Tibial nerve (tissue), 4 donors: ENCODE measurements around the gene NALF2. TPM values are rescaled to one million over a fixed set of nuclear protein-coding genes. Genes with fewer than 3 reads are reported as not detected.

Experiments
- DNase-seq, 2 donors: peaks; one replicate each; pipeline ENCODE4 v3.0.0-alpha.2; 2019; ENCODE audit warnings: low spot score in 2 of 2
- H3K27ac ChIP-seq, 4 donors: fragments of 200-600 bp; sonication (generic) in 3 of 4; one replicate each; pipeline ENCODE4 v1.5.1; 2017 to 2019; ENCODE audit warnings: mild to moderate bottlenecking in 1 of 4
- H3K27me3 ChIP-seq, 2 donors: fragments of 200-600 bp; sonication (generic) in 1 of 2; one replicate each; pipeline versions ENCODE4 v1.5.1 to v1.6.0; 2017 to 2019
- H3K36me3 ChIP-seq, 3 donors: fragments of 200-600 bp; sonication (generic); one replicate each; pipeline ENCODE4 v1.5.1; 2018 to 2019
- H3K4me1 ChIP-seq, 4 donors: fragments of 200-600 bp; sonication (generic) in 3 of 4; one replicate each; pipeline ENCODE4 v1.5.1; 2017 to 2019
- H3K4me3 ChIP-seq, 4 donors: fragments of 200-600 bp; sonication (generic) in 3 of 4; one replicate each; pipeline ENCODE4 v1.5.1; 2017 to 2019; ENCODE audit warnings: mild to moderate bottlenecking in 1 of 4, moderate library complexity in 1 of 4
- H3K9me3 ChIP-seq, 4 donors: fragments of 200-600 bp; sonication (generic) in 3 of 4; one replicate each; pipeline ENCODE4 v1.5.1; 2017 to 2019
- EP300 ChIP-seq, 2 donors: sonication (generic); formaldehyde crosslinking; IDR thresholded peaks; one replicate each; pipeline ENCODE4 v1.6.1; 2017; ENCODE audit warnings: antibody characterized with exemption in 2 of 2, mild to moderate bottlenecking in 1 of 2
- POLR2A ChIP-seq, 2 donors: fragments of 450-650 bp; IDR thresholded peaks; one replicate each; pipeline ENCODE4 v1.6.1; 2017; ENCODE audit warnings: antibody characterized with exemption in 2 of 2, mild to moderate bottlenecking in 2 of 2, moderate library complexity in 2 of 2
- WGBS, 2 donors: methylation state at CpG; one replicate each; pipeline ENCODE4 v1.1.5; 2018; 5-methylcytosine and 5-hydroxymethylcytosine counted together
- total RNA-seq, 4 donors: library from RNA; depleted of rRNA; stranded (reverse); fragments of >200 nt; gene quantifications; one replicate each; pipeline ENCODE4 v1.1.0, GENCODE V29; 2016
- TF ChIP-seq, protein P1 (sequence below), 5 experiments: fragments of 200-600 bp in 3 of 5; fragments of 450-650 bp in 2 of 5; sonication (generic) in 3 of 5; IDR thresholded peaks; one replicate each; pipeline ENCODE4 v1.5.1; 2016 to 2019; ENCODE audit warnings: antibody characterized with exemption in 5 of 5, mild to moderate bottlenecking in 3 of 5, moderate library complexity in 2 of 5

Gene NALF2
- total RNA-seq, 4 donors from 2014 or later = 0.30 TPM; not detected in 3

DNA sequence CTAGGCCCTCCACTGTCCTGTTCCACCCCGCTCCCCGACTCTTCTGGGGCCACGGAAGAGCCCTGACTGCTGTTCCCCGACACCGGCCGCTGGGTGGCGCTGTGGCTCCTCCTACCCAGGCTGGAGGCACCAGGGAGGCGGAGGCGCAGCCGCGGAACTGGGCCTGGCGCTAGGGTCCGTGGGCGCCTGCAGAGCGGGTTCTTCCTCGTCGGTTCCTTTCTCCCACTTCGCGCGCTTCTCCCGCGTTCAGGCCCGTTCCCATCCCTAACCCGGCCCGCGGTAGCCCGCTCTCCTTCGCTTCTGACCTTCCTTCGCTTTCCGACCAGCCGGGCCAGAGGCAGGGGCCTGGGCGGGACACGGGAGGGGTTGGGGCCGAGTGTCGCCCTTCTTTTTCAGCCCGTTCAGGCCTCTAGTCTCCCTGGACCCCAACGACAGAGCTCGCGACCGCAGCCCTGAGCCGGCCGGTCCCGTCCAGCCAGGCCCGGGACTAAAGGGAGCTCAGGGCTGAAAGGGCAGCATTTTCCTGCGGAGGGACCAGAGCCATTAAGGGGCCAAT lies 34.3 kb downstream of the NALF2 start:
- Histone ChIP-seq H3K36me3 (no peaks in the 10 kb centered on the region), H3K4me1 (peaks cover 0 to 3% (median 0%) of the 10 kb centered on the region in 4 donors), H3K27me3 (peaks cover 0 to 7% of the 10 kb centered on the region in 2 donors), H3K27ac (peak overlapping the region in 1 of 4 donors; percentile 71), H3K9me3 (no peaks in the 10 kb centered on the region), H3K4me3 (peak overlapping the region in 3 of 4 donors; percentile 36 to 53 (median 42))
- WGBS, 2 donors = 2 to 34% methylated on average over 22 to 44 of the region's 45 CpGs
- DNase-seq = peak; percentile 53 to 54
- no peak for TF ChIP-seq EP300 (IDR thresholded peaks at IDR 0.05)
- TF ChIP-seq, protein P1, sequence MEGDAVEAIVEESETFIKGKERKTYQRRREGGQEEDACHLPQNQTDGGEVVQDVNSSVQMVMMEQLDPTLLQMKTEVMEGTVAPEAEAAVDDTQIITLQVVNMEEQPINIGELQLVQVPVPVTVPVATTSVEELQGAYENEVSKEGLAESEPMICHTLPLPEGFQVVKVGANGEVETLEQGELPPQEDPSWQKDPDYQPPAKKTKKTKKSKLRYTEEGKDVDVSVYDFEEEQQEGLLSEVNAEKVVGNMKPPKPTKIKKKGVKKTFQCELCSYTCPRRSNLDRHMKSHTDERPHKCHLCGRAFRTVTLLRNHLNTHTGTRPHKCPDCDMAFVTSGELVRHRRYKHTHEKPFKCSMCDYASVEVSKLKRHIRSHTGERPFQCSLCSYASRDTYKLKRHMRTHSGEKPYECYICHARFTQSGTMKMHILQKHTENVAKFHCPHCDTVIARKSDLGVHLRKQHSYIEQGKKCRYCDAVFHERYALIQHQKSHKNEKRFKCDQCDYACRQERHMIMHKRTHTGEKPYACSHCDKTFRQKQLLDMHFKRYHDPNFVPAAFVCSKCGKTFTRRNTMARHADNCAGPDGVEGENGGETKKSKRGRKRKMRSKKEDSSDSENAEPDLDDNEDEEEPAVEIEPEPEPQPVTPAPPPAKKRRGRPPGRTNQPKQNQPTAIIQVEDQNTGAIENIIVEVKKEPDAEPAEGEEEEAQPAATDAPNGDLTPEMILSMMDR (IDR thresholded peaks at IDR 0.05) = peak; percentile 64 to 88 (median 72)

DNA sequence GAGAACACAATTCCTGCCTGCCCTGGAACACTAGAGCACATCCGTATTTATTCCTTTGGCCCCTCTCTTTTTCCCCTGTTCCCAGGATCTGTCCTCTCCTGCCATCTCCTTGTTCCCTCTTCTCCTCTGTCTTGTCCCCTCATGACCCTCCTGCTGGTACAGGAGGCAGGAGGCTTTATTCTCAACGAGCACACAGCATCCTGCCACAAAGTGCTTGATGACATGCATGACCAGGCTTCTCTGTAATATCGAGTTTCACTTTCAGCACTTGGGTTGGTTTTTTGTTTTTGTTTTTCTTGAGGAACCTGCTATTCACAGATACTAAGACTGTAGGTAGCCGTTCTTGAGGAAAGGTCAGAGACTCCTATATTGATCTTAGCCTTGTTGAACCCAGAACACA lies 35.3 kb downstream of the NALF2 start:
- peaks cover 0 to 3% (median 0%) of the 10 kb centered on the region in 4 donors for H3K4me1 ChIP-seq
- H3K9me3 ChIP-seq = no peaks in the 10 kb centered on the region
- TF ChIP-seq, protein P1 (IDR thresholded peaks at IDR 0.05) = no peak
- TF ChIP-seq EP300 (IDR thresholded peaks at IDR 0.05) (no peak), POLR2A (IDR thresholded peaks at IDR 0.05) (no peak)
- no peak for DNase-seq
- 61 to 63% methylated on average over 4 of the region's 4 CpGs for WGBS, 2 donors
- no peak overlapping the region for H3K4me3 ChIP-seq
- peaks cover 0 to 12% of the 10 kb centered on the region in 2 donors for H3K27me3 ChIP-seq
- no peaks in the 10 kb centered on the region for H3K36me3 ChIP-seq
- no peak overlapping the region for H3K27ac ChIP-seq

DNA sequence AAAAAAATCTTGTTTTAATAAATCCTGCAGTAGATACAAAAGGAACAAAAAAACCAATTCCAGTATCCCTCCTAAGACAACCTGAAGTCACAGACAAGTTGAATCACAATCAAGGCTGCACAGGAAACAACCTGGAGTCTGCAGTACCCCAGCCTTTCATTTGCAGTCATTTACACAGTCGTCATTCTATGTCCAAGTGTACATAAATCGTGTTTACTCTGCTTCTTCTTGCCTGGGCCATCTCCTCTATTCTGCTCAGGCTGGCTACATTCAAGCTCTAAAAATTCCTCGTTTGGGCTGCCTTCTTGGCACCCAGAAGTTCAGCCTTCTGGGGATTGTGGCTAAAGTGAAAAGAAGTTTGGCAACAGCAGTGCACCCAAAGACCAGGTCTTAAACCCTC lies 37.8 kb downstream of the NALF2 start:
- no peaks in the 10 kb centered on the region for H3K9me3 ChIP-seq
- H3K4me3 ChIP-seq = no peak overlapping the region
- DNase-seq = no peak
- no peaks in the 10 kb centered on the region for H3K36me3 ChIP-seq
- 59 to 61% methylated on average over 3 of the region's 3 CpGs for WGBS, 2 donors
- no peak overlapping the region for H3K27ac ChIP-seq
- peaks cover 0 to 12% of the 10 kb centered on the region in 2 donors for H3K27me3 ChIP-seq
- TF ChIP-seq POLR2A (IDR thresholded peaks at IDR 0.05) (no peak), EP300 (IDR thresholded peaks at IDR 0.05) (no peak)
- TF ChIP-seq, protein P1 (IDR thresholded peaks at IDR 0.05) = no peak
- peaks cover 0 to 3% (median 0%) of the 10 kb centered on the region in 4 donors for H3K4me1 ChIP-seq

DNA sequence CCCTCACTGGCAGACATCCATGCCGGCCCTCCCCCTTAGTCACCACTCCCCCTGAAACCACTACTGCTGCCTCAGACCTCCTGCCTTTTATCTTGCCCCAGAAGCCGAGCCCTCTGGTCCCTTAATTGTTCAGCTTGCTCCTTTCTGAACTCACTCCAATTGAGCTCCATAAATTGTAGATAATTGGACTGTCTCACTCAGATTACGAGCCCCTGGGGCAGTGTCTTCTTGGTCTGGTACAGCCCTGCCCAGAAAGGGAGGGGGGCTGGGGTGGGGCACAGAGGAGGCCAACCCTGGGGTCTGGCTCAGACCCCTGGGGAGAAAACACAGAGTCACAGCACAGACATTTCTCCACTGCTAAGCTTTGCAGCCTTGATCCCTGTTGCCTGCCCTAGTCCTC lies 39.4 kb downstream of the NALF2 start:
- Histone ChIP-seq H3K27me3 (peaks cover 0 to 8% of the 10 kb centered on the region in 2 donors), H3K9me3 (no peaks in the 10 kb centered on the region), H3K27ac (no peak overlapping the region), H3K4me3 (no peak overlapping the region), H3K36me3 (no peaks in the 10 kb centered on the region), H3K4me1 (peaks cover 0 to 3% (median 0%) of the 10 kb centered on the region in 4 donors)
- DNase-seq = no peak
- WGBS, 2 donors = 25 to 62% methylated on average over 3 of the region's 3 CpGs
- TF ChIP-seq, protein P1 (IDR thresholded peaks at IDR 0.05) = no peak
- TF ChIP-seq POLR2A (IDR thresholded peaks at IDR 0.05) (no peak), EP300 (IDR thresholded peaks at IDR 0.05) (no peak)

DNA sequence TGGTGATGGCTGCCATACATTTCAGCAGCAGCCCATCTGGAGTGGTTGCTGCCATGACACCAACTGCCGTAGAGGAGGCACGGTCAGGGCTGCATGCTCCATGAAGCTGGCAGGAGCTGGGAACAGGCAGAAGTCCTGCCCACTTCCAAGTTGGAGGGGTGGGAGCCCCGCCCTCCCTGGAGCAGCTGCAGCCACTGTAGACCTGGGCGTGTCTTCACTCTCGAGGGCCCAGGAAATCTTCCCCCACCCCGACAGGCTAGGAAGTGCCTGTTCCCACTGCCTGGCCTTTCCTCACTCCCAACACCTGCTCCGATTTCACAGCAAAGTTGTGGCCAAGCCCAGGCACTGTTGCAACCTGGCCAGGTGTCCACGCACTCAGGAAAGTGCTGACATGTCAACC lies 42.3 kb downstream of the NALF2 start:
- TF ChIP-seq POLR2A (IDR thresholded peaks at IDR 0.05) (no peak), EP300 (IDR thresholded peaks at IDR 0.05) (no peak)
- TF ChIP-seq, protein P1 (IDR thresholded peaks at IDR 0.05) = no peak
- Histone ChIP-seq H3K27ac (no peak overlapping the region), H3K4me3 (no peak overlapping the region), H3K9me3 (no peaks in the 10 kb centered on the region), H3K27me3 (peaks cover 0 to 4% of the 10 kb centered on the region in 2 donors), H3K4me1 (no peaks in the 10 kb centered on the region), H3K36me3 (no peaks in the 10 kb centered on the region)
- WGBS, 2 donors = 54 to 71% methylated on average over 3 to 8 of the region's 8 CpGs
- no peak for DNase-seq
